ENCODE measurements around the gene CDH16. TPM values are rescaled to one million over a fixed set of nuclear protein-coding genes. Genes with fewer than 3 reads are reported as not detected.

Gene CDH16
- total RNA-seq, 1 donor from 2014 or later = 0.33 TPM

- H3K27me3 ChIP-seq (ENCODE audit: control insufficient read depth, insufficient read depth, low read length) = no peaks in the 10 kb centered on the region
- no peak for TF ChIP-seq CTCF (IDR thresholded peaks at IDR 0.05; ENCODE audit: insufficient read depth, low read length, poor library complexity, severe bottlenecking)
- no peaks in the 10 kb centered on the region for H3K36me3 ChIP-seq (ENCODE audit: control insufficient read depth, insufficient read depth, low read length)
- no peak overlapping the region for H3K4me3 ChIP-seq (ENCODE audit: low read depth, low read length)
- DNase-seq (ENCODE audit: low read depth) = no peak
Observed at GRCh38 chr16:66858740-66859396, 59.8 kb downstream of the CDH16 start.

Other genes with a start within 250 kb of the CDH16 start
- gene CMTM4, start 222.1 kb downstream of the CDH16 start, total RNA-seq = 74.3 and 75.2 TPM in 2 replicates
- gene DYNC1LI2, start 167.3 kb downstream of the CDH16 start, total RNA-seq = 109 and 126 TPM in 2 replicates
- gene TERB1, start 117.3 kb downstream of the CDH16 start, total RNA-seq = 0.27 TPM in 1 of 2 replicates, not detected in the other
- gene NAE1, start 87.9 kb downstream of the CDH16 start, total RNA-seq = 77.3 and 77.9 TPM in 2 replicates
- not detected in 2 replicates for gene CA7, start 74.5 kb downstream of the CDH16 start, total RNA-seq
- gene PDP2, start 38.4 kb downstream of the CDH16 start, total RNA-seq = 6.9 and 11.7 TPM in 2 replicates
- gene RRAD, start 6.7 kb upstream of the CDH16 start, total RNA-seq = 32.9 and 36.8 TPM in 2 replicates
- 156 and 164 TPM in 2 replicates for gene CIAO2B, start 15.5 kb upstream of the CDH16 start, total RNA-seq
- 44.4 and 48.0 TPM in 2 replicates for gene CES2, start 16.6 kb upstream of the CDH16 start, total RNA-seq
- 0.07 TPM in 1 of 2 replicates, not detected in the other for gene CES3, start 42.4 kb upstream of the CDH16 start, total RNA-seq
- gene CES4A, start 69.7 kb upstream of the CDH16 start, total RNA-seq = 1.3 and 2.3 TPM in 2 replicates
- gene CBFB, start 110.3 kb upstream of the CDH16 start, total RNA-seq = 57.4 and 64.5 TPM in 2 replicates
- gene PHAF1, start 191.1 kb upstream of the CDH16 start, total RNA-seq = 23.1 and 24.6 TPM in 2 replicates
- 1.5 and 2.4 TPM in 2 replicates for gene B3GNT9, start 232.1 kb upstream of the CDH16 start, total RNA-seq
- gene TRADD, start 241.0 kb upstream of the CDH16 start, total RNA-seq = 30.0 and 36.3 TPM in 2 replicates
- gene FBXL8, start 241.1 kb upstream of the CDH16 start, total RNA-seq = 6.6 and 9.6 TPM in 2 replicates
- 1.5 and 5.5 TPM in 2 replicates for gene HSF4, start 245.9 kb upstream of the CDH16 start, total RNA-seq